Hepatocyte (in vitro differentiated cells): ENCODE results near the gene IL4I1. TPM values are rescaled to one million over a fixed set of nuclear protein-coding genes. Genes with fewer than 3 reads are reported as not detected.

ENCODE experiments used
- DNase-seq: peaks from one replicate; pipeline ENCODE4 v3.0.0-alpha.2; 2016; ENCODE audit warnings: low spot score
- H2AFZ ChIP-seq: fragments of 200-600 bp; sonication (generic); 2 replicates; pipeline ENCODE4 v1.6.0; 2016; ENCODE audit warnings: antibody characterized with exemption, mild to moderate bottlenecking
- H3K27ac ChIP-seq: fragments of 200-600 bp; sonication (generic); 2 replicates; pipeline ENCODE4 v1.5.1; 2016; ENCODE audit warnings: mild to moderate bottlenecking
- H3K27me3 ChIP-seq: fragments of 200-600 bp; sonication (generic); 2 replicates; pipeline ENCODE4 v1.6.1; 2016
- H3K36me3 ChIP-seq: fragments of 200-600 bp; sonication (generic); replicated peaks from 2 replicates; pipeline ENCODE4 v1.5.1; 2016; ENCODE audit warnings: low read depth; ENCODE audit not compliant: insufficient read depth
- H3K4me1 ChIP-seq: fragments of 200-600 bp; sonication (generic); 2 replicates; pipeline ENCODE4 v1.5.1; 2016; ENCODE audit warnings: mild to moderate bottlenecking, moderate library complexity; ENCODE audit not compliant: insufficient read depth
- H3K4me2 ChIP-seq: fragments of 200-600 bp; sonication (generic); 2 replicates; pipeline ENCODE4 v1.6.0; 2016
- H3K4me3 ChIP-seq: fragments of 200-600 bp; sonication (generic); 2 replicates; pipeline ENCODE4 v1.5.1; 2016; ENCODE audit warnings: mild to moderate bottlenecking
- H3K79me2 ChIP-seq: fragments of 200-600 bp; sonication (generic); 2 replicates; pipeline ENCODE4 v1.6.0; 2017; ENCODE audit warnings: mild to moderate bottlenecking
- H3K9me2 ChIP-seq: fragments of 200-600 bp; sonication (generic); replicated peaks from 2 replicates; pipeline ENCODE4 v1.6.0; 2017; ENCODE audit warnings: mild to moderate bottlenecking; ENCODE audit not compliant: insufficient read depth
- H3K9me3 ChIP-seq: fragments of 200-600 bp; sonication (generic); 2 replicates; pipeline ENCODE4 v1.5.1; 2016; ENCODE audit warnings: low read depth, mild to moderate bottlenecking
- H4K20me1 ChIP-seq: fragments of 200-600 bp; sonication (generic); 2 replicates; pipeline ENCODE4 v1.6.0; 2016; ENCODE audit warnings: mild to moderate bottlenecking; ENCODE audit not compliant: insufficient read depth, poor library complexity, severe bottlenecking
- EZH2 ChIP-seq: fragments of 200-600 bp; sonication (generic); IDR thresholded peaks from 2 replicates; pipeline ENCODE4 v1.6.1; 2016; ENCODE audit warnings: antibody characterized with exemption, mild to moderate bottlenecking, borderline replicate concordance
- EZH2phosphoT487 ChIP-seq: fragments of 200-600 bp; sonication (generic); IDR thresholded peaks from one replicate; pipeline ENCODE4 v1.6.1; 2018; ENCODE audit warnings: antibody characterized with exemption, mild to moderate bottlenecking, low read depth, moderate library complexity; ENCODE audit not compliant: unreplicated experiment, severe bottlenecking
- WGBS: methylation state at CpG from one replicate; pipeline ENCODE4 v1.1.6; 2016; ENCODE audit warnings: low lambda C conversion rate; ENCODE audit errors: missing lambda C conversion rate; 5-methylcytosine and 5-hydroxymethylcytosine counted together
- polyA plus RNA-seq: library from polyadenylated mRNA; unstranded; fragments of >200 nt; fragmentation: Nextera tagmentation; extraction: Ambion mirVana; gene quantifications from 2 replicates; pipeline ENCODE4 v1.2.1, GENCODE V29; 2016
- total RNA-seq: library from RNA; depleted of rRNA; stranded (reverse); fragments of >200 nt; gene quantifications from 2 replicates; pipeline ENCODE4 v1.2.3, GENCODE V29; 2014
- TF ChIP-seq, protein P1 (sequence below): fragments of 200-600 bp; sonication (generic); IDR thresholded peaks from 2 replicates; pipeline ENCODE4 v1.5.1; 2016; ENCODE audit warnings: antibody characterized with exemption, mild to moderate bottlenecking; ENCODE audit not compliant: poor library complexity

IL4I1 gene
- total and polyA plus RNA-seq, 2 experiments from 2014 or later, result 0.33 to 0.60 TPM

- WGBS, result 92% methylated on average over 12 of the region's 18 CpGs
- TF ChIP-seq, protein P1, sequence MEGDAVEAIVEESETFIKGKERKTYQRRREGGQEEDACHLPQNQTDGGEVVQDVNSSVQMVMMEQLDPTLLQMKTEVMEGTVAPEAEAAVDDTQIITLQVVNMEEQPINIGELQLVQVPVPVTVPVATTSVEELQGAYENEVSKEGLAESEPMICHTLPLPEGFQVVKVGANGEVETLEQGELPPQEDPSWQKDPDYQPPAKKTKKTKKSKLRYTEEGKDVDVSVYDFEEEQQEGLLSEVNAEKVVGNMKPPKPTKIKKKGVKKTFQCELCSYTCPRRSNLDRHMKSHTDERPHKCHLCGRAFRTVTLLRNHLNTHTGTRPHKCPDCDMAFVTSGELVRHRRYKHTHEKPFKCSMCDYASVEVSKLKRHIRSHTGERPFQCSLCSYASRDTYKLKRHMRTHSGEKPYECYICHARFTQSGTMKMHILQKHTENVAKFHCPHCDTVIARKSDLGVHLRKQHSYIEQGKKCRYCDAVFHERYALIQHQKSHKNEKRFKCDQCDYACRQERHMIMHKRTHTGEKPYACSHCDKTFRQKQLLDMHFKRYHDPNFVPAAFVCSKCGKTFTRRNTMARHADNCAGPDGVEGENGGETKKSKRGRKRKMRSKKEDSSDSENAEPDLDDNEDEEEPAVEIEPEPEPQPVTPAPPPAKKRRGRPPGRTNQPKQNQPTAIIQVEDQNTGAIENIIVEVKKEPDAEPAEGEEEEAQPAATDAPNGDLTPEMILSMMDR, result no peak
- TF ChIP-seq EZH2 (no peak), EZH2phosphoT487 (no peak)
- no peak overlapping the region for H2AFZ ChIP-seq
- H4K20me1 ChIP-seq, result no peaks in the 10 kb centered on the region
- no peaks in the 10 kb centered on the region for H3K9me3 ChIP-seq
- H3K4me3 ChIP-seq, result no peak overlapping the region
- peaks cover 2% of the 10 kb centered on the region for H3K4me1 ChIP-seq
- no peak overlapping the region for H3K27ac ChIP-seq
- no peak overlapping the region for H3K4me2 ChIP-seq
- peaks cover 8% of the 10 kb centered on the region for H3K79me2 ChIP-seq
- peaks cover 8% of the 10 kb centered on the region for H3K36me3 ChIP-seq
- no peak for DNase-seq
- H3K27me3 ChIP-seq, result no peaks in the 10 kb centered on the region
- H3K9me2 ChIP-seq, result no peaks in the 10 kb centered on the region
These were observed 12.6 kb downstream of the IL4I1 start for GRCh38 chr19:49884109-49884508.

- no peak overlapping the region for H3K4me3 ChIP-seq
- DNase-seq, result no peak
- H3K4me2 ChIP-seq, result no peak overlapping the region
- H2AFZ ChIP-seq, result no peak overlapping the region
- no peak overlapping the region for H3K27ac ChIP-seq
- peaks cover 8% of the 10 kb centered on the region for H3K36me3 ChIP-seq
- H3K9me3 ChIP-seq, result no peaks in the 10 kb centered on the region
- WGBS, result 97% methylated on average over 5 of the region's 5 CpGs
- no peaks in the 10 kb centered on the region for H3K9me2 ChIP-seq
- no peaks in the 10 kb centered on the region for H3K27me3 ChIP-seq
- no peaks in the 10 kb centered on the region for H4K20me1 ChIP-seq
- TF ChIP-seq EZH2 (no peak), EZH2phosphoT487 (no peak)
- TF ChIP-seq, protein P1, result no peak
- peaks cover 10% of the 10 kb centered on the region for H3K4me1 ChIP-seq
- peaks cover 17% of the 10 kb centered on the region for H3K79me2 ChIP-seq
These were observed 13.6 kb downstream of the IL4I1 start for GRCh38 chr19:49883094-49883493.

- no peak overlapping the region for H3K4me2 ChIP-seq
- H2AFZ ChIP-seq, result no peak overlapping the region
- H3K4me3 ChIP-seq, result no peak overlapping the region
- no peaks in the 10 kb centered on the region for H3K9me3 ChIP-seq
- H3K36me3 ChIP-seq, result peaks cover 8% of the 10 kb centered on the region
- no peaks in the 10 kb centered on the region for H3K9me2 ChIP-seq
- no peak for DNase-seq
- 95% methylated on average over 13 of the region's 14 CpGs for WGBS
- H3K27me3 ChIP-seq, result no peaks in the 10 kb centered on the region
- no peaks in the 10 kb centered on the region for H4K20me1 ChIP-seq
- TF ChIP-seq, protein P1, result no peak
- TF ChIP-seq EZH2 (no peak), EZH2phosphoT487 (no peak)
- peaks cover 10% of the 10 kb centered on the region for H3K4me1 ChIP-seq
- H3K27ac ChIP-seq, result no peak overlapping the region
- peaks cover 17% of the 10 kb centered on the region for H3K79me2 ChIP-seq
These were observed 14.0 kb downstream of the IL4I1 start for GRCh38 chr19:49882643-49883042.
